IMR-90 (cell line): Measurements from ENCODE around the gene LYRM7. TPM values are rescaled to one million over a fixed set of nuclear protein-coding genes. Genes with fewer than 3 reads are reported as not detected.

Experiments used
- ATAC-seq: fragments of 200-7000 bp; cut with Tn5 transposase; 2 replicates; pipeline ENCODE4 v1.9.1; 2020; ENCODE audit warnings: low read depth, mild to moderate bottlenecking, moderate library complexity
- BruUV-seq: library from RNA; stranded (reverse); fragments of 400-500 nt; replicated peaks from 2 replicates; lab custom pipeline; 2021; lab: Mats Ljungman, UMichigan
- CTCF ChIA-PET: fragments of 300-600 bp; formaldehyde crosslinking; extraction: SDS; loops from one replicate; lab custom pipeline; 2021; ENCODE audit warnings: antibody characterized with exemption; lab: Yijun Ruan, JAX
- POLR2A ChIA-PET: fragments of 300-600 bp; sonication (Branson Sonifier 250); formaldehyde crosslinking; loops from one replicate; lab custom pipeline; 2022; ENCODE audit warnings: antibody characterized with exemption; ENCODE audit not compliant: unreplicated experiment; lab: Charles Lee
- DNase-seq: peaks from one replicate; pipeline ENCODE4 v3.0.0; 2013
- H2AFZ ChIP-seq: replicated peaks from 2 replicates; pipeline ENCODE3; 2013; ENCODE audit warnings: low read length, mild to moderate bottlenecking; ENCODE audit not compliant: poor library complexity
- H2AK5ac ChIP-seq: 2 replicates; pipeline ENCODE4 v1.6.1; 2013; ENCODE audit warnings: low read depth, low read length, inconsistent platforms
- H2AK9ac ChIP-seq: replicated peaks from 2 replicates; pipeline ENCODE3; 2013; ENCODE audit warnings: mild to moderate bottlenecking, low read depth, low read length, moderate library complexity; ENCODE audit not compliant: poor library complexity
- H2BK120ac ChIP-seq: 2 replicates; pipeline ENCODE4 v1.6.1; 2013; ENCODE audit warnings: low read depth, low read length, inconsistent platforms
- H2BK15ac ChIP-seq: 3 replicates; pipeline ENCODE4 v1.6.1; 2013; ENCODE audit warnings: low read depth, low read length, inconsistent platforms
- H2BK20ac ChIP-seq: 2 replicates; pipeline ENCODE4 v1.6.1; 2013; ENCODE audit warnings: low read depth, mild to moderate bottlenecking, inconsistent platforms, low read length, moderate library complexity
- H2BK5ac ChIP-seq: 2 replicates; pipeline ENCODE4 v1.6.1; 2013; ENCODE audit warnings: mild to moderate bottlenecking, low read depth, low read length, inconsistent platforms; ENCODE audit not compliant: poor library complexity, severe bottlenecking
- H3K14ac ChIP-seq: replicated peaks from 2 replicates; pipeline ENCODE4 v1.6.1; 2013; ENCODE audit warnings: low read depth, low read length, inconsistent platforms
- H3K18ac ChIP-seq: 2 replicates; pipeline ENCODE4 v1.6.1; 2013; ENCODE audit warnings: low read depth, low read length, control low read depth
- H3K23ac ChIP-seq: 2 replicates; pipeline ENCODE4 v1.6.1; 2013; ENCODE audit warnings: low read depth, low read length, inconsistent platforms
- H3K27ac ChIP-seq: 2 replicates; pipeline ENCODE4 v1.5.1; 2013; ENCODE audit warnings: mild to moderate bottlenecking, control low read depth, low read length; ENCODE audit not compliant: insufficient read depth
- H3K27me3 ChIP-seq: 2 replicates; pipeline ENCODE4 v1.6.1; 2013; ENCODE audit warnings: low read length; ENCODE audit not compliant: control insufficient read depth, insufficient read depth
- H3K36me3 ChIP-seq: 2 replicates; pipeline ENCODE4 v1.6.1; 2013; ENCODE audit warnings: low read length, mixed read lengths; ENCODE audit not compliant: control insufficient read depth, insufficient read depth
- H3K4ac ChIP-seq: 2 replicates; pipeline ENCODE4 v1.6.1; 2013; ENCODE audit warnings: low read depth, low read length, inconsistent platforms
- H3K4me1 ChIP-seq: 2 replicates; pipeline ENCODE4 v1.6.1; 2013; ENCODE audit warnings: low read length, mixed read lengths; ENCODE audit not compliant: control insufficient read depth, insufficient read depth
- H3K4me2 ChIP-seq: 2 replicates; pipeline ENCODE4 v1.6.1; 2013; ENCODE audit warnings: low read depth, mild to moderate bottlenecking, control low read depth, low read length, moderate library complexity
- H3K4me3 ChIP-seq: 2 replicates; pipeline ENCODE4 v1.5.1; 2013; ENCODE audit warnings: low read depth, mild to moderate bottlenecking, control low read depth, low read length, moderate library complexity; ENCODE audit not compliant: insufficient read depth
- H3K56ac ChIP-seq: 2 replicates; pipeline ENCODE4 v1.6.1; 2013; ENCODE audit warnings: low read length, inconsistent platforms; ENCODE audit not compliant: insufficient read depth; ENCODE audit errors: extremely low read depth
- H3K79me1 ChIP-seq, 2 experiments: 2 replicates each; pipeline ENCODE4 v1.6.1; 2013; ENCODE audit warnings: low read length in 2 of 2, inconsistent platforms in 1 of 2, low read depth in 1 of 2
- H3K9ac ChIP-seq: 2 replicates; pipeline ENCODE4 v1.6.1; 2013; ENCODE audit warnings: low read depth, low read length, control low read depth
- H3K9me1 ChIP-seq: 2 replicates; pipeline ENCODE4 v1.6.1; 2013; ENCODE audit warnings: low read length, inconsistent platforms; ENCODE audit not compliant: insufficient read depth
- H3K9me3 ChIP-seq: 2 replicates; pipeline ENCODE4 v1.6.1; 2013; ENCODE audit warnings: low read length; ENCODE audit not compliant: control insufficient read depth, insufficient read depth
- H4K20me1 ChIP-seq: 2 replicates; pipeline ENCODE4 v1.6.1; 2013; ENCODE audit warnings: low read length, inconsistent platforms; ENCODE audit not compliant: insufficient read depth
- H4K5ac ChIP-seq: 2 replicates; pipeline ENCODE4 v1.6.1; 2013; ENCODE audit warnings: mild to moderate bottlenecking, low read depth, low read length, control low read depth
- H4K8ac ChIP-seq, 2 experiments: 2 replicates each; pipeline ENCODE4 v1.6.1; 2013; ENCODE audit warnings: low read depth in 2 of 2, low read length in 2 of 2, control low read depth in 1 of 2, inconsistent platforms in 1 of 2
- H4K91ac ChIP-seq: 2 replicates; pipeline ENCODE4 v1.6.1; 2013; ENCODE audit warnings: low read depth, low read length, inconsistent platforms; ENCODE audit not compliant: insufficient read depth
- BHLHE40 ChIP-seq: fragments of 150-350 bp; IDR thresholded peaks from 2 replicates; pipeline ENCODE4 v1.6.1; 2016; ENCODE audit warnings: mild to moderate bottlenecking, low read depth, low read length
- CTCF ChIP-seq: conservative IDR thresholded peaks from 2 replicates; pipeline ENCODE4 v1.5.1; 2012; ENCODE audit warnings: mild to moderate bottlenecking, low read depth, low read length, improper control_type of control experiment
- FOS ChIP-seq: fragments of 150-350 bp; IDR thresholded peaks from 2 replicates; pipeline ENCODE4 v1.6.1; 2016; ENCODE audit warnings: low read depth, low read length
- MAZ ChIP-seq: IDR thresholded peaks from 2 replicates; pipeline ENCODE4 v1.6.1; 2012; ENCODE audit warnings: low read depth, mild to moderate bottlenecking, low read length, improper control_type of control experiment, moderate library complexity, borderline replicate concordance
- RAD21 ChIP-seq: IDR thresholded peaks from 2 replicates; pipeline ENCODE4 v1.6.1; 2012; ENCODE audit warnings: low read length, improper control_type of control experiment
- RFX5 ChIP-seq: IDR thresholded peaks from 2 replicates; pipeline ENCODE4 v1.8.0; 2012; ENCODE audit warnings: low read depth, mild to moderate bottlenecking, low read length, moderate library complexity
- WGBS, 2 experiments: methylation state at CpG; one replicate each; pipeline versions ENCODE4 v1.1.5 to v1.1.7; 2013; ENCODE audit warnings: missing lambda C conversion rate in 2 of 2; ENCODE audit not compliant: insufficient read length in 1 of 2; ENCODE audit errors: extremely low coverage in 2 of 2; 5-methylcytosine and 5-hydroxymethylcytosine counted together
- dilution Hi-C: fragments of 300-500 bp; cut with HindIII; formaldehyde crosslinking; loops from one replicate; pipeline ENCODE4 v1.14.3; 2018; ENCODE audit warnings: low sequenced_read_pairs; ENCODE audit not compliant: unreplicated experiment
- in situ Hi-C: fragments of 300-500 bp; cut with MboI; formaldehyde crosslinking; loops from 3 replicates; pipeline ENCODE4 v1.14.3; 2019; ENCODE audit warnings: low sequenced_read_pairs, inconsistent platforms, mixed read lengths
- intact Hi-C: fragments of 100-400 bp; cut with micrococcal nuclease; formaldehyde crosslinking; loops from 2 replicates; pipeline ENCODE4 v1.10.0; 2022
- polyA plus RNA-seq, 3 experiments: library from polyadenylated mRNA; depleted of rRNA; stranded (reverse); fragments of >200 nt; gene quantifications; 2 replicates each; pipeline ENCODE4 v1.2.3, GENCODE V29; 2012; ENCODE audit warnings: low replicate concordance in 1 of 3
- total RNA-seq: library from RNA; depleted of rRNA; stranded (reverse); fragments of >200 nt; gene quantifications from 2 replicates; pipeline ENCODE4 v1.2.3, GENCODE V29; 2012

The LYRM7 gene
- total and polyA plus RNA-seq, 2 of the 4 experiments (the other 2 are of a cell fraction) = 2.5 to 3.4 TPM

DNA sequence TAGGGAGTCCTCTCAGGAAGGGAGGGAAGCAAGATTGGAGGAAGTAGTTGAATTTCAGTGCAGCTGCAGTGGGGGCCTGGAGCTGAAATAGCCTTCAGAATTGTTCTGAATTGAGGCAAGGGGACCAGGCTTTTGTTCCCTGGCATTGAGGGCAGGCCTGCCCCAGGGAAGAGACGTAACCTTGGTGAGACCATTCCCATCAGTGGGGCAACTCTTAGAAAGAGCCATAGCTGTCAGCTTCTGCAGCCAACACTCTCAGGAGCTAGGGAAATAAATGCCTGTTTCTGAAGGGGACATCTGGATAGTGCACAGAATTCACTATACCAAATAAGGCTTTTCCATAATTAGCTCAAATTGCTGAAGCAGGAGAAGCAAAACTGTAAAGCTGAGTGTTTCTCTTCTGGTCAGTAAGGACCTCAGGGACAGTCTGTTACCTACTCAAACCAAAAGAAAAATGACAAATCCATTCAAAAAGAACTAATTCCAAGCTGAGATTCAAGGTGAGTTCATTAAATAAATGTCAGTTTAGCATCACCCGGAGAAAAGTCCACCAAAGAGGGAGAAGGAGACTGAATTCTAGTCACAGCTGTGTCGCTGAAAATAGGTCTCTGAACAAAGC, 44.0 kb downstream of the LYRM7 start:
- intact Hi-C loops = loop anchor here (2.0 kb wide), 1 partner anchor 18 kb away; no protein-coding TSS in a partner anchor
- Histone ChIP-seq H2BK120ac (no peak overlapping the region), H3K9me1 (0 out of 2 replicates have a peak, but pooled peaks cover 2% of the 10 kb centered on the region), H3K14ac (no peak overlapping the region), H2BK20ac (no peak overlapping the region; the same call in 1 of the 2 replicates), H2AK5ac (0 out of 2 replicates have a peak overlapping the region, but pooled peaks have one; percentile 11), H3K4me2 (peak overlapping the region; percentile 52; the same call in 1 of the 2 replicates), H3K27ac (no peak overlapping the region), H4K20me1 (no peaks in the 10 kb centered on the region), H3K9me3 (no peaks in the 10 kb centered on the region), H4K8ac (no peak overlapping the region), H3K4ac (no peak overlapping the region), H2AK9ac (no peak overlapping the region), H3K27me3 (no peaks in the 10 kb centered on the region), H3K79me1 (no peaks in the 10 kb centered on the region), H3K18ac (no peak overlapping the region; the same call in 1 of the 2 replicates), H3K9ac (no peak overlapping the region), H3K56ac (no peak overlapping the region), H4K91ac (no peak overlapping the region), H2AFZ (peak overlapping the region; percentile 28), H3K23ac (no peak overlapping the region), H3K4me3 (no peak overlapping the region), H4K5ac (0 out of 2 replicates have a peak overlapping the region, but pooled peaks have one; percentile 20), H2BK15ac (no peak overlapping the region), H3K36me3 (no peaks in the 10 kb centered on the region), H2BK5ac (no peak overlapping the region), H3K4me1 (peaks cover 5% of the 10 kb centered on the region)
- 93% methylated on average over 2 of the region's 3 CpGs; no CpG with 5 or more reads in 1 of the 2 experiments for WGBS, 2 experiments
- ATAC-seq (no peak), DNase-seq (no peak)
- in situ Hi-C loops = no loop called here
- POLR2A ChIA-PET = interaction anchor here (0.5 kb wide), 1 partner anchor 27 kb away, joined by 6 read pairs; no protein-coding TSS in a partner anchor
- TF ChIP-seq CTCF = no peak
- TF ChIP-seq MAZ = no peak
- no peak for TF ChIP-seq BHLHE40
- no peak for TF ChIP-seq RAD21
- no peak for TF ChIP-seq FOS
- TF ChIP-seq RFX5 = no peak
- CTCF ChIA-PET = interaction anchor here (1.4 to 1.7 kb wide), 2 partner anchors 15 to 50 kb away, joined by 3 read pairs; no protein-coding TSS in a partner anchor
- no TSS peak for BruUV-seq
- dilution Hi-C loops = no loop called here
